T-helper 1 cell treated with Interleukin-12 subunit alpha and Interleukin-12 subunit beta and Interleukin-4 antibody, amounts not matched to agents 30 ng/mL and 1 ng/mL, for 36 hours (primary cell): ENCODE results near the gene RTKN2. TPM values are rescaled to one million over a fixed set of nuclear protein-coding genes. Genes with fewer than 3 reads are reported as not detected.

Experiments used
- total RNA-seq: library from RNA; stranded (reverse); gene quantifications from 2 replicates; pipeline ENCODE4 v1.2.3, GENCODE V29; 2022

The RTKN2 gene
- total RNA-seq, 1 donor from 2014 or later: 7.8 TPM

Other genes with a start within 250 kb of the RTKN2 start
- gene ZNF365, start 105.5 kb upstream of the RTKN2 start, total RNA-seq: 0.05 TPM in 1 of 2 replicates, not detected in the other